HG02870 (cell line): ENCODE data around the gene ANXA1.

ENCODE experiments used
- ATAC-seq: cut with Tn5 transposase; IDR thresholded peaks from one replicate; pipeline ENCODE4 v1.9.1; 2021; ENCODE audit warnings: mild to moderate bottlenecking, moderate library complexity; ENCODE audit not compliant: unreplicated experiment

The ANXA1 gene

GRCh38 chr9:73202980-73203379, 51.3 kb downstream of the ANXA1 start:
- ATAC-seq: no peak

GRCh38 chr9:73204936-73205335, 53.3 kb downstream of the ANXA1 start:
- ATAC-seq: no peak

GRCh38 chr9:73206851-73207250, 55.2 kb downstream of the ANXA1 start:
- no peak for ATAC-seq

DNA sequence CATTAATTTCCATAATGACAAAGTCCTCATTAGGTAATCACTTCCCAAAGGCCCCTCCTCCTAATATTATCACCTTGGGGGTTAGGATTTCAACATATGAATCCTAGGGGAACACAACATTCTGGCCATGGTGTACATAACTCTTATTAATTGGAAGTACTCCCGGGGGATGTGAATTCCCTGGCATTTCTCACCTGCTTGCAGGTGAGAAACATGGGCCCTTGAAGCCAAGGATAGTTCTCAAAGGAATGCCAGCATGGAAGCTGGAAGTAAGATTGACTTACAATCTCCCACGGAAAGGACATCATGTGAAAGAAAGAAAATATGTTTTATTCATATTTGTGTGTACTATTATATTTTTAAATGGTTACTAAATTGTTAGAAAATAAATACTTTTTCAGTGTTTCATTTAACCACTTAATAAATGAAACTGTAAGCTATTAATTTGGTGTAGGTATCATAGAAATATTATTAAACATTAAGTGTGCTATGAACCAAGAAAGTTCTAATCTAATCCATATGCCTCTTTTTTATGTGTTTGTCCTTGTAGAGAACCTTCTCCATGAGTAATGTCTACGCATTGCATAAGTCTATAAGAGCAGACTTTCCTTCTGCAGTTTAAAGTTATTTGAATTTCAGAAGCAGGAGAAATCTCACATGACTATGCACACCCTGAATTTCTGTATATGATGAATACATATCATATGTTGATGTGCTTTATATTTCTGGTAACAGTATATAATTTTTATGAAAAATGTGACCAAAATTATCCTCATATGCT, 59.4 kb downstream of the ANXA1 start:
- ATAC-seq: no peak

GRCh38 chr9:73213300-73213699, 61.6 kb downstream of the ANXA1 start:
- ATAC-seq: no peak

- no peak for ATAC-seq
These were observed 63.6 kb downstream of the ANXA1 start for GRCh38 chr9:73215249-73215648.

- ATAC-seq: no peak
These were observed 64.4 kb downstream of the ANXA1 start for GRCh38 chr9:73216100-73216499.
